GDM1 (cell line): ENCODE results near the gene MED29.
A peak's percentile ranks its signal among the peaks of the same experiment; 100 is the strongest.

Source experiments
- DNase-seq: peaks from one replicate; lab custom pipeline; 2025; lab: John Stamatoyannopoulos, UW

MED29 gene

GRCh38 chr19:39430675-39431593, 39.8 kb downstream of the MED29 start:
- DNase-seq: no peak

- DNase-seq: no peak
These were observed 41.5 kb downstream of the MED29 start for GRCh38 chr19:39432677-39433025.

- DNase-seq: no peak
These were observed 42.4 kb downstream of the MED29 start for GRCh38 chr19:39433480-39434079.

GRCh38 chr19:39434123-39435076, 43.2 kb downstream of the MED29 start:
- DNase-seq: no peak

- peak; percentile 98 for DNase-seq
These were observed 44.5 kb downstream of the MED29 start, which contains the start of gene RPS16 for GRCh38 chr19:39435499-39436349. RPS16 (minus strand) TSS chr19:39435949; CDS start chr19:39435895, 54 bp downstream.

- DNase-seq: no peak
These were observed 45.2 kb downstream of the MED29 start for GRCh38 chr19:39436350-39436716.

GRCh38 chr19:39438270-39438934, 47.2 kb downstream of the MED29 start:
- DNase-seq: no peak

GRCh38 chr19:39444598-39445195, 53.5 kb downstream of the MED29 start:
- DNase-seq: no peak

GRCh38 chr19:39445196-39446111, 54.3 kb downstream of the MED29 start, which contains the start of gene SUPT5H:
SUPT5H (plus strand) TSS chr19:39445582; CDS start chr19:39445891, 309 bp downstream.
- peak; percentile 97 for DNase-seq

- DNase-seq: no peak
These were observed 55.3 kb downstream of the MED29 start for GRCh38 chr19:39446365-39447084.

GRCh38 chr19:39448271-39448670, 57.1 kb downstream of the MED29 start:
- no peak for DNase-seq

GRCh38 chr19:39449116-39449797, 58.1 kb downstream of the MED29 start:
- DNase-seq: no peak
